ENCODE measurements around the gene IFNB1. TPM values are rescaled to one million over a fixed set of nuclear protein-coding genes. Genes with fewer than 3 reads are reported as not detected.

Gene IFNB1
- polyA plus RNA-seq (2013, experiment 1 of 2; ENCODE audit: insufficient read length), result not detected
- not detected for polyA plus RNA-seq (2013, experiment 2 of 2; ENCODE audit: insufficient read length)

GRCh38 chr9:21077781-21078180 is at the start of gene IFNB1:
Gene IFNB1, minus strand, starts transcription at chr9:21077942. Its CDS starts 73 bp downstream, at chr9:21077869.
- DNase-seq, result no peak

DNA sequence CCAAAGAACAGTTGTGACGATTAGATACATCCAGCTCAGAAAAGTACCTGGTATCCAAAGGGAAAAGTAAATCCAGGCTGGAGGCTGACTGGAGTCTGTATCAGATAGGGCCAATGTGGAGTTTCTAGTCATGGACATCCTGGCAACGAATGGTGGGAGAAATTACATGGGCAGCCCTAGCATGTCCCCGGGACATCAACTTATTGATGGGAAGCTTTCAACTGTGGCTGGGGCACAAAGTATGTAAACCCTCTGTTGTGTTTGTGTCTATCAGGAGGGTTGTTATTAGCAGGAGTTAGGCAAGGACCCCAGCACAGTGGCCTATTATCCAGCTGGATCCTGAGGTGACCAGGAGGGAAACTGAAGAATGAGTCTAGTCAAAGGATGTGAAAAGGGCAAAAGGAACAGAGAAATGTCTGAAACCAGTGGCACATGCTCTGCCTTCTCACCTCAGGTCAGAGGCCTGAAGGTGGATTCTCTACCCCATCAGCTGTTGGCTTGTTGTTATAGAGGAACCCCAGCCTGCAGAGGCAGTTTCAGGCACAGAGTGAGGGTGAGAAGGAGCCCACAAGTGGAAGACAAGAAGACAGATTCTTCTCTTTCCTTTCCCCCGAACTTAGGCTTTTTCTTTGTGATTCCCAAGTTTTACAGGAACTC is 44.0 kb upstream of the IFNB1 start:
- DNase-seq, result no peak

DNA sequence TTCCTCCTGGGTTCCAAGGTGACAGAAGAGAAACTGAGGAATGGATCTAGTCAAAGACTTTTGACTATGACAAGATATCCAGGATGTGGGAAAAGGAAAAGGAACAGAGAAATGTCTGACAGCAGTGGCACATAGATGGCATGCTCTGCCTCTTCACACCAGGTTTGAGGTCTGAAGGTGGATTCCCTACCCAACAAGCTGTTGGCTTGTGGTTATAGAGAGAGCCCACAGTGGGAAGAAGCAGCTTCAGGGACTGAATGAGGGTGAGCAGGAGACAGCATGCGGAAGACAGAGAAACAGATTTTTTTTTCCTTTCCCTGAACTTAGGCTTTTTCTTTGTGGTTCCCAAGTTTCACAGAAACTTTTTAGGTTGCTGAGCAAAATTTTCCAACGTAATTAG is 43.3 kb upstream of the IFNB1 start:
- no peak for DNase-seq

DNA sequence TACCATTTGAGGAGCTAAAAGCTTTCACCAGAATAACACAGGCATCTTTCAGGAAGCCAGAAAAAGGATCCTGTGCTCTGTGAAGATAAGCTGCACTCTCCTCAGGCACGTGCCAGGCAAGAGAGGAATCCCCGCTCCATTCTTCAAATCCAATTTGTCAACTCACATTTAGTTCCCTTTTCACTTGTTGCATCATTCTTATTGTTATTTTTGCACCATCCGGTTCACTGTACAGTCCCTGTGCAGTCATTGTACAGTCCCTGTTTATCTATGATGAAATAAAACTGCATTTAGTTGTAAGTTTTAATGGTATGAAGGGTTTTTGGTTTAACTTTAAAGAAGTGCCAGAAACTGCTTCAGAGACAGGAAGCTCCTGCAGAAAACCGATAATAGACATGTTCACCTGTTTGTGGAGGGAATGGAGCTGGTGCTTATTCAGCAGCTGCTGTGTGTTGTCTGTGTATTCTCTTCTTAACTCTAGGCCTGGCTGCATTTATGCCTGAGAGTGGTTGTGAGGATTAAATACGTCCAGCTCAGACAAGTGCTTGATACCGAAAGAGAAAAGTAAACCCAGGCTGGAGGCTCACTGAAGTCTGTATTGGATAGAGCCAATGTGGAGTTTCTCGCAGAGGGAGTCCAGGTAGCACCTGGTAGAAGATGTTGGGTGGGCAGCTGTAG is 41.5 kb upstream of the IFNB1 start:
- DNase-seq, result no peak

- no peak for DNase-seq
Observed at GRCh38 chr9:21114311-21114710, 36.6 kb upstream of the IFNB1 start.

- DNase-seq, result peak; percentile 80
Observed at GRCh38 chr9:21110708-21111576, 33.2 kb upstream of the IFNB1 start.

DNA sequence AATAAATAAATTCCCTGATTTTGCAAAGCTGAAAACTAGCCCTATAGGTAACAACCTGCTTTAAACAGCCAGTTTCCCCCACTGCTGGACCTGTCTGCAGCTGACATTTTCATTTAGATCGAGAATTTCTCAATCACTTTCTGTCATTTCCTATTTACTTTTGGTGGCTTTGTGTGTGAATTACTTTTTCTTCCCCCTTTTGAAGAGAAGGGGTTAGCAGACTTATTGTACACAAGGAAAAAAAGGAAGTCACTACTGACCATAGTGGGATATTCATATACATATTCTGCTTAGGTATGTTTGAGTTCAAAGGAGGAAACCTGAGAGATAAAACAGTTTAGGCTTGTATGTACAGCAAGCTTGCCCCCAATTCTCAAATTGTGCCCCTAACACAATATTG is 27.0 kb upstream of the IFNB1 start:
- no peak for DNase-seq

GRCh38 chr9:21102305-21102704 is 24.6 kb upstream of the IFNB1 start:
- peak; percentile 19 for DNase-seq

DNA sequence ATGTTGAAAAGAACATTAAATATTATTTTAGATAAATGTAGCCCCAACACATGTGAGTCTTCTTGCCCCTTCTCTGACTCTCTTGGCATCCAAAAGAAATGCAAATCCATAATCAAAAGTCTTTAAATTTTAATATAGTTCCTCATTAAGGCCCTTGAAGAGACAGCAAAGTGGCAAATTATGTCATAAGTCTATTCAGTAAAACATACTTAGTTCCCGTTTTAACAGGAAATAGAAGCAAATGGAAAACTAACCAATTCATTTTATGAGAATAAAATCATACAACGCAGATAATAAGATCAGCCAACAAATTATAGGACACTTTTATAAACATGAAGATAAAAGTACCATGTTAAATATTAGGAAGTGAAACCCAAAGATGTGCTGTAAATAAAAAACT is 20.1 kb upstream of the IFNB1 start:
- no peak for DNase-seq

GRCh38 chr9:21096901-21097255 is 19.1 kb upstream of the IFNB1 start:
- DNase-seq, result no peak

DNA sequence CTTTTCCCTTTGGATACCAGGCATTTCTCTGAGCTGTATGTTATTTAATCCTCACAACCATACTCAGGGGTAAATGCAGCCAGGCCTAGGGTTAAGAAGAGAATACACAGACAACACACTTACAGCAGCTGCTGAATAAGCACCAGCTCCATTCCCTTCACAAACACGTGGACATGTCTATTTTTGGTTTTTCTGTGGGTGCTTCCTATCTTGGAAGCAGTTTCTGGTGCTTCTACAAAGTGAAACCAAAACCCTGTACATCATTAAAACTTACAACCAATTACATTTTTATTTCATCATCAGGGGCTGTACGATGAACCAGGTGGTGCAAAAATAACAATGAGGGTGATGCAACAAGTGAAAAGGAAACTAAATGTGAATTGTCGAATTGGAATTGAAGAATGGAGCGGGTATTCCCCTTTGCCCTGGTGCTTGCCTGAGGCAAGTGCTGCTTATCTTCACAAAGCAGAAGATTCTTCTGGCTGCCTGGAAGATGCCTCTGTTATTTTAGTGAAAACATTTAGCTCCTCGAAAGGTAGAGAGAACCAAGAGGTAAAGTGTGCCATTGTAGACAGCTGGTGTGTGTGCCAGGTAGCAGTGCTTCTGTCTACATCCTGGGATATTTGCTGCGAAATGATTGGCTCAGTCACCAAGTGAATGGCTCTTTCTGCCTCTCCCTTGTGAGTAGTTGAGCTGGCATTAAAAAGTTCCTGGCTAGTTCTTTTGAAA is 18.6 kb upstream of the IFNB1 start:
- DNase-seq, result peak; percentile 46

- peak; percentile 31 for DNase-seq
Observed at GRCh38 chr9:21095561-21095960, 17.8 kb upstream of the IFNB1 start.

- DNase-seq, result no peak
Observed at GRCh38 chr9:21086538-21086937, 8.8 kb upstream of the IFNB1 start.

- no peak for DNase-seq
Observed at GRCh38 chr9:21085005-21085404, 7.3 kb upstream of the IFNB1 start.

DNA sequence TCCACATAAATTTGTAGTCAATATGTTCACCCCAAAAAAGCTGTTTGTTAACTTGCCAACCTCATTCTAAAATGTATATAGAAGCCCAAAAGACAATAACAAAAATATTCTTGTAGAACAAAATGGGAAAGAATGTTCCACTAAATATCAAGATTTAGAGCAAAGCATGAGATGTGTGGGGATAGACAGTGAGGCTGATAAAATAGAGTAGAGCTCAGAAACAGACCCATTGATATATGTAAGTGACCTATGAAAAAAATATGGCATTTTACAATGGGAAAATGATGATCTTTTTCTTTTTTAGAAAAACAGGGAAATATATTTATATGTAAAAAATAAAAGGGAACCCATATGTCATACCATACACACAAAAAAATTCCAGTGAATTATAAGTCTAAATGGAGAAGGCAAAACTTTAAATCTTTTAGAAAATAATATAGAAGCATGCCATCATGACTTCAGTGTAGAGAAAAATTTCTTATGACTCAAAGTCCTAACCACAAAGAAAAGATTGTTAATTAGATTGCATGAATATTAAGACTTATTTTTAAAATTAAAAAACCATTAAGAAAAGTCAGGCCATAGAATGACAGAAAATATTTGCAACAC is 6.6 kb upstream of the IFNB1 start:
- no peak for DNase-seq

DNA sequence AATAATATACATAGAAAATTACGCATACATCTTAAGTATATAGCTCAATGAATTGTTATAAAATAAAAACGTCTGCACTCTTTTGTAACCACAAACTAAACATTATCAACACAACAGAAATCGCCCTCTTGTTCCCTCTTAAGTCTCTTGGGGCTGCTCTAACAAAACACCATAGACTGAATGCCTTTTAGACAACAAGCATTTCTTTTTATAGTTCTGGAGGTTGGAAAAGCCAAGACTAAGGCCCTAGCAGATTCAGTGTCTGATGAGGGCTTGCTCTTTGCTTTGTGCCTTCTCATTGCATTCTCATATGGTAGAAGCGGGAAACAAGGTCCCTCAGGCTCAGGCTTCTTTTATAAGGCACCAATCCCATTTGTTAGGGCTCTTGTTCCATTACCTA is 4.9 kb upstream of the IFNB1 start:
- DNase-seq, result no peak

DNA sequence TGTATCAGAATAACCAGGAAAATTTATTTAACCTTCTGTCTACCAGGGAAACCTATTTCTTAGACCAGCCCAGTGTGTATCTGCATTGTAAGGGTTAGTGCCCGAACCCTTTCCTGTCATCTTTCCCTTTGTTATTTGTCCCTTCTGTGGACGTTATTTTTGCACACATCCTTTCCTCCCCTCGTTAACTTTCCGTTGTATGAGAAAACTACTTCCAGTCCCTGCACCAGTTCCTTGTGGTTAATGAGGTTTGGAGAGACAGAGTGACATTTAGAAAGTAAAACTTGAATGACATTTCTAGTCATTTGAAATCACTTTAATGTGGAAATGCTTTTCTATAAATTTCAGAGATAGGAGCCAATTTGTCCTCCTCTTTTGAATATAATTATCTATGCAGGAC is 4.3 kb upstream of the IFNB1 start:
- DNase-seq, result no peak

- DNase-seq, result no peak
Observed at GRCh38 chr9:21081451-21081850, 3.7 kb upstream of the IFNB1 start.

GRCh38 chr9:21080793-21081192 is 3.1 kb upstream of the IFNB1 start:
- no peak for DNase-seq

DNA sequence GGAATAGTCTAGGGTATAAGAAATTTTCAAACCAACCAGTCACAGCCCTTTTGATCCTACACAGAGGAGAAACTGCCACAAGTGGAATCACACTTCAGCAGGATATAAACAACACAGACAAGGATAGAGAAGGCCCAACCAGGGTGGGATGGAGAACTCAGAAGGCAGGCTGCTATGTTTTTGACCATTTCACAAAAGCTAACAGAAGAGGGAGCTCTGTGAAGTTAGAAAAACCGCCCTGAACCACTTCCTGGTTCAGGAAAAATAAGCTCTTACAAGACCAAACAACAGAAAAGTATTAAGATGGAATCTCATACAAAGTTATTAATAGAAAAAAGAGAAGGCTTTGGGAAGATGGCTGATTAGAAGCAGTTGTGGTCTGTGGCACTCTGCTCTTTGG is 960 bp upstream of the IFNB1 start:
- DNase-seq, result no peak

DNA sequence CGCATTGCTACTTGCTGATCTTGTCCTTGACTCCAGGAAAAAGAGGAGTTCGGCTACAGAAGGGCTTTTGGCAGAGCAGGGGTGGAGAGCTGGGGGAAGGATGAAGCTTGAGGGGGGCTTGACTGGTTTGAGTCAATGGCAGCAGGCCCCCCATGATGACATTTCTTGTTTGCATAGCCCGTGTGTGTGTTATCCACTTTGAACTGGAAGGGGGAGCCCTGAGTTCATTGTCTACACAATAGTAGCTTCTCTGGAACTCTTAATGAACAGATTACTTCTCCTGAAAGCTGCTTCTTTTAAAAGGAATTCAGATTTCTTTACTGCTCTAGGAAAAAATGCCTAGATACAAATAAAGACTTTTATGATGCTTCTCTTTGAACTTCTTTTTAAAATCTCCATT is 2.3 kb downstream of the IFNB1 start:
- DNase-seq, result no peak

DNA sequence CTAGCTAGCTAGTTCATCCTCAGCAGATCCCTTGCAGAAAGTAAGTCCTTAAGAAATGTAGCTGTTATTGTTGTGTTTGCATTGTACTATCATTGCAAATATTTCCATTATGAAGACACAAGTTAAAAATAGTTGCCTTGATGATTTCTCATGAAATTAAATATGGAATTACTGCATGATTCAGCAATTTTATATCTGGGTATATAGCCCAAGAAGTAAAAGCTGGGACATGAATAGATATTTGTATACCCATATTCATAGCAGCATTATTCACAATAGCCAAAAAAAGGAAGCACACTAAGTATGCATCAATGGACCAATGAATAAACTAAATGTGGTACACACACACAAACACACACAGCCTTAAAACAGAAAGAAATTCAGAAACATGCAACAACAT is 6.8 kb downstream of the IFNB1 start:
- peak; percentile 7 for DNase-seq

All from fibroblast of skin of scalp (primary cell).